AG09309 (cell line): ENCODE data around the gene ATP9B.
"Not testable (repeated sequence)": the region's sequence is repeated elsewhere in the genome, so short reads cannot be mapped to it uniquely, and the experiment has no call there.

Experiments
- DNase-seq: peaks from one replicate; pipeline ENCODE4 v3.0.0-alpha.2; 2010; ENCODE audit warnings: low read depth
- H3K4me3 ChIP-seq: 2 replicates; pipeline ENCODE4 v1.5.1; 2011; ENCODE audit warnings: mild to moderate bottlenecking, low read depth, low read length, moderate library complexity; ENCODE audit not compliant: control insufficient read depth
- CTCF ChIP-seq: IDR thresholded peaks from 2 replicates; pipeline ENCODE4 v1.5.1; 2011; ENCODE audit warnings: mild to moderate bottlenecking, low read depth, low read length, inconsistent platforms; ENCODE audit not compliant: insufficient read depth, control insufficient read depth; ENCODE audit errors: missing control alignments

Gene ATP9B

GRCh38 chr18:79372991-79373390 lies 303.8 kb downstream of the ATP9B start:
- DNase-seq: no peak
- H3K4me3 ChIP-seq: no peak overlapping the region

GRCh38 chr18:79373736-79374135 lies 304.5 kb downstream of the ATP9B start:
- H3K4me3 ChIP-seq: no peak overlapping the region
- TF ChIP-seq CTCF: no peak
- DNase-seq: no peak

More at GRCh38 chr18:79372991-79373390, 303.8 kb downstream of the ATP9B start:
- TF ChIP-seq CTCF: no peak

DNA sequence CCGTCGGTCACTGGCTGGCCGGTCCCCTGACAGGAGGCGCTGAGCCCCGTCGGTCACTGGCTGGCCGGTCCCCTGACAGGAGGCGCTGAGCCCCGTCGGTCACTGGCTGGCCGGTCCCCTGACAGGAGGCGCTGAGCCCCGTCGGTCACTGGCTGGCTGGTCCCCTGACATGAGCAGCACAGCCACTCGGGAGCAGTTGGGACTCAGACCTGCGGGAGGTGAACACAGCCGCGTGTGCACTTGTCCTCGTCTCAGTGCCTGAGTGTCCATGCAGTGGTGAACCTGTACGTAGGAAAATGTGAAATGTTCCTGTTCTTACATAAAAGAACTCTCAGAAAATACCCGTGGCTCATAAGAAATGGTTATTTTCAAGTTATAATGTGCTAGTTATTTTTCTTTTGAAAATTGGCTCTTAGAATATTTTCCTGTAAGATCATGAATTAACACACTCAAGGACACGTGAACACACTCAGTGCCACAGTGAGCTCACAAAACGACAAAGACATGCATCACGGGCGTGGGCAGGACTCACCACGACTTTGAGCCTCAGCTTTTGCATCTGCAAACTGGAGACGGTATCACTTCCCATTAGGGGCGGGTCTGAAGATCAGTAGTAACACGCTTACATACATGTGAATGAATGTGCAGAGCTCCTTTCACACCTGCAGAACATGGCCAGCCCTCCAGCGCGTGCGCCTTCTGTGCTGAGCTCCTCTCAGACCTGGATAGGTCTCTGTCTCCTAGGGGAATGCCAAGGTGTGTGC lies 305.4 kb downstream of the ATP9B start:
- TF ChIP-seq CTCF: no peak
- DNase-seq: no peak
- H3K4me3 ChIP-seq: no peak overlapping the region

DNA sequence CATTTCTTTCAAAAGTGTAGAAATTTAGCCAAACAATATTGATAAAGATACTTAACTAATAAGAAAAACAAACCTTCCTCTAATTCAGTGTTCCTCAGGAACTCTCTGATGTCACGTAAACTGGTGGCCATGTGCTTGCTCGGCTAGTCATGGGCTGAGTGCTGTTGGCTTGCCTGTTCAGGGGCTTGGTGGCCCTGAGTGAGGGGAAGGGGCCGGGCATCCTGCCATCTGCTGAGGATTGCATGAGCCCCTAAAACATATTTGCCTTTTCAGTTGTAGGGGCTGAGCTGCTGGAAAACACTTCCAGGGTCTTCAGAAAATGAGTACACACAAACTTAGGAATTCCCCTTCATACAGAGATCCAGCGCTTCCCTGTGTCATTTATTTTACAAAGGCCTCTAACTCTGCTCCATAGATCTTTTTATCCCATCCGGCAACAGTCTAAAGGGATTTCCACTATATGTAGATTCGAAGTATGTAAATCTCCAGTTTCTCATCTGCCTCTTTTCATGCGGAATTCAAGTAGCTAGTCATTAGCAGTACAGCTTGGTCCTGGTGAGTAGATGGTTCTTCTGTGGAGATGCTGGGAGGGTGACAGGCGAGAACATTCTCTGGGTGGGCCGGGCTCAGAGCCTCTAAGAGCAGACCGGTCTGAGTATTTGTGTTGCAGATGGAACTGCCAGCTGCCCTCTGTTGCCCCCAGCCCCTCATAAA lies 306.4 kb downstream of the ATP9B start:
- no peak for DNase-seq
- H3K4me3 ChIP-seq: no peak overlapping the region
- no peak for TF ChIP-seq CTCF

- DNase-seq: not testable (repeated sequence)
Observed at GRCh38 chr18:79376661-79377060, 307.5 kb downstream of the ATP9B start.

GRCh38 chr18:79377187-79377891 lies 308.1 kb downstream of the ATP9B start:
- no peak overlapping the region for H3K4me3 ChIP-seq
- DNase-seq: no peak
- no peak for TF ChIP-seq CTCF

More at GRCh38 chr18:79376661-79377060, 307.5 kb downstream of the ATP9B start:
- not testable (repeated sequence) for H3K4me3 ChIP-seq
